Stimulated activated CD4-positive, alpha-beta T cell treated with anti-CD3 and anti-CD28 coated beads, Interleukin-12 subunit alpha, Interleukin-12 subunit beta, amount 100 ng/mL, for 24 hours (primary cell): Measurements from ENCODE around the gene ATF5.
"Not testable (repeated sequence)": the region's sequence is repeated elsewhere in the genome, so short reads cannot be mapped to it uniquely, and the experiment has no call there.

Experiments
- DNase-seq, 2 experiments: peaks; one replicate each; pipeline ENCODE4 v3.0.0-alpha.2; 2020; ENCODE audit warnings: low read depth in 2 of 2

The ATF5 gene

DNA sequence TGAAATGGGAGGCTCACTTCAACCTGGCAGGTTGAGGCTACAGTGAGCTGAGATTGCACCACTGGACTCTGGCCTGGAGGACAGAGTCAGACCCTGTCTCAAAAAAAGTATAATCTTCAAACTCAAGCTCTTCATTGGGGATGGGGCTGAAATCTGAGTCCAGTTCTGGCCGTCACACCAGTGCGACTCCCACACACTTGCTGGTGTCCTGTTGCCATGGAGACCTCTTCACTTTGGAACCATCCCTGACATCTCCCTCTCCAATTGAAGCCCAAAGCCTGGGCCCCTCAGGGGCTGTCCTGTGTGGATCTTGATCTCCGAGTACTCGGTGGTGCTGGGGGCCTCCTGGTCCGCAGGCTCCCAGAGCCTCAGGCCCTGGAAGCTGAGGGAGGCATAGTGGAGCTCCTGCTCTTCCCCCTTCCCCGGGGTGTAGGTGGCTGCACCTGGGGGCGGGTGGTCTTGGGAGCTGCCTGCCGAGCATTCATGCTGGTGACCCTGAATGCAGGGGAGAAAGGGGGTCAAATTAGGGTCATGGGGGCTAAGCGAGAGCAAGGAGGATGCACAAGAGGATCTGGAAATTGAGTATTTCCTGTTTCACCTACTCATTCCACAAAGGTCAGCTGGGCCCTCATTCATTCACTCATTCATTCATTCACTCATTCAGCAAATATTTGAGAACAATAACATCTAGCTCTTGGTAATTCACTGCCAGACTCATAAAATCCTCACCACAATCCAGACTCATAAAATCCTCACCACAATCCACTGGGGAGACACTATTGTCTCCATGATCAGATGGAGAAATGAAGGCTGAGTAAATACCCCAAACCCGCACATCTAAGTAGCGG is 21.0 kb downstream of the ATF5 start:
- no peak for DNase-seq

DNA sequence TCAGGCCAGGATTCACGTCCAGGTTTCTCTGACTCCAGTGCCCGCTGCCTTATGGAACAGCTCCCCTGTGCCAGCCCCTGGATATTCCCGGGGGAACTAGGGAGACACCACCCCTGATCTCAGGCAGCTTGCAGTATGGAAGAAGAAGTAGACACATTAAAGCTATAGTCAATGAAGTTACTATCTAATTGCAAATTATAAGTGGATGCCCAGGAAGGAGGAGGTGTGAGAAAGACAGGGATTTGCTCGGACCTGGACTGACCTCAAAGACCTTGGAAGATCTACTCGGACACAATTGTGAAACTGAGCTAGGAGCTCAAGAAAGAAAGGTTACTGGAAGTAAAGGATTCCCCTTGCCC is 21.6 kb downstream of the ATF5 start:
- no peak for DNase-seq

GRCh38 chr19:49950956-49951526 is 22.0 kb downstream of the ATF5 start:
- no peak for DNase-seq

- DNase-seq, result no peak
Observed at GRCh38 chr19:49951806-49952478, 22.9 kb downstream of the ATF5 start.

GRCh38 chr19:49952479-49952836 is 23.5 kb downstream of the ATF5 start:
- DNase-seq, result no peak

DNA sequence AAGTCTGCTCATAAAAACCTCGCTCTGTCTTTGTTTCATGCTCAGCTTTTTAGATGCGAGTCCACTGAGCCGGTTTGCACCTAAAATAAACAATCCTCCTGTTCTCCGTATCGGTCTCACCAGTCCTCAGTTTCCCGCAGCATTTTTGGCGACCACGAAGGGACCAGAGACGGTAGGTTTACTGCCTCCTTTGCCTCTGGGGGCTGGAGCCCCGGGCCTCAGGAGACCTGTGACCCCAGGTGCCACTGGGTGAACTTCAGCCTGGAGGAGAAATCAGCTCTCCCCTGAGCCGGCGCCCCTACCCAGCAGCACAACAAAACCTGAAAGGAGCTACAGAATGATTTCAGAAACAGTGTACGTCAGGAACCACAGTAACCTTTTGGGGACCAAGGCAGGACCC is 23.9 kb downstream of the ATF5 start:
- no peak for DNase-seq

DNA sequence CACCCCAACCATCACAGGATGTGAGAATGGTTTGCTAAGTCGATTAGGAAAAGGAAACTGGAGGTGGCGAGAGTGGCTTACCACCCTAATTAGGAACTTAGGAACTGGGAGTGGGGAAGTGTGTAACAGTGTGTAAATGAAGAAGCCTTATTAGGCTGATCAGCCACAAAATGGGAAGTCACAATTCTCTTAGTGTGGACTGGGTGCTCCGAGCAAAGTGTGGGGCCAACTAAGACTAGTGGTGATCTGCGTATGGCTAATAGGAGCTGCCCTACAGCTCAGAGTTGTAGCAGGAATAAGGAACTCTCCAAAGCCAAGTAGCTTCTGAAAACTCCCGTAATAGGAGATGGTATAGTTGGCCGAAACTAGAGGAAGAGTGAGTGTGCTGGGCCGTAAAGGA is 24.4 kb downstream of the ATF5 start:
- DNase-seq, result no peak

- no peak for DNase-seq
Observed at GRCh38 chr19:49954092-49954829, 25.3 kb downstream of the ATF5 start.

DNA sequence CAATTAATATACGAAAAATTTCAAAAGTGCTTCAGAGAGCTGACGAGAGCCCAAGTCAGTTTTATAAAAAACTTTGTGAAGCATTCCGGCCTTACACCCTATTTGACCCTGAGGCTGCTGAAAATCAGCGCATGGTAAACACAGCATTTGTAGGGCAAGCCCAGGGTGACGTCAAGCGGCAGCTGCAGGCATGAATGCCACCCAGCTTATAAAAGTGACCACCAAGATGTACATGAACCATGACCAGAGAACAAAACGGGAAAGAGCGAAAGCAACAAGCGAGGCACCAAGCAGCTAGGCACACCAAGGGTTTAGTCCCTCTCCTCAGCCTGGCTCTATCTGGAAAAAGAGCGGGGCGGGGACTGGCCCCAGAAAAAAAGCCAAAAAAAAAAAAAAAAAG is 25.9 kb downstream of the ATF5 start:
- DNase-seq, result no peak

- DNase-seq, result no peak
Observed at GRCh38 chr19:49956115-49956495, 27.1 kb downstream of the ATF5 start.

DNA sequence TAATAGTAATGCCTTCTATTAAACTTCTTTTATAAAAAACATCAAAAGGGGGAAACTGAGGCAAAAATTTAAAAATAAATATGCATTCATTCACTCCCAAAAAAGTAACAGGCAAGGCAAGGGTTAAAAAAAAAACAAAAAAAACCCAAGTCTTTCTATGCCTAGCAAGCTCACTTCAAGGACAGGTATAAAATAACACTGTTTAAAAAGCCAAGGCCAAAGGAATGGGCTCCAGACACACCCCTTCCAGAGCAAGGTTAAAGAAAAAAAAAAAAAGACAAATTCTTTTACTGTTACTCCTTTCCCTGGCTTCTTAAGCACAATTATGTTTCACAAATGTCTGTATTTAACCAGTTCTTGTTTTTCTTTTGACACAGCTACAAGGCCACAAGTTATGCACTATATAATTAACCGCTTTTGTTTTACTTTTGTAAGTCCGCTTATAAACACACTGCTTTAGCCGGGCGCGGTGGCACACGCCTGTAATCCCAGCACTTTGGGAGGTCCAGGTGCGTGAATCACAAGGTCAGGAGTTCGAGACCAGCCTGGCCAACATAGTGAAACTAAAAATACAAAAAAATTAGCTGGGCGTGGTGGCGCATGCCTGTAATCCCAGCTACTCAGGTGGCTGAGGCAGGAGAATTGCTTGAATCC is 28.4 kb downstream of the ATF5 start:
- no peak for DNase-seq

DNA sequence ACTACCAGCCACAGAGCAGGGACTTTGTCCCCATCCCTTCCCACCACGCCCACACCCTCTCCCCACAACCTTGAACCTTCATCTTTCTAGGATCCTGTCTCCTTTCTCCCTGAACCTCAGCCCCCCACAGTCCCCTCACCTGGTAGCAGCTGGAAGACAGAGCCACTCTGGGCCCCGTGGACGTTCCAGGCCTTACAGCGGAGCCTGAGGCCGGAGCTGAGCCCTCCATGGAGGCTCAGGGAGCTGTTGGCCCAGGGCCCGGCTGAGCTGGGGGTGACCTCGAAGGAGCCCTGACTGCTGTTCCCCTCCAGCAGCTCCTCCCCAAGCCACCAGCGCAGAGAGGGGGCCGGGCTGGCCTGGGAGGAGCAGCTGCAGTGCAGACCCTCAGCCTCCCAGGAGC is 29.1 kb downstream of the ATF5 start:
- DNase-seq, result not testable (repeated sequence)

DNA sequence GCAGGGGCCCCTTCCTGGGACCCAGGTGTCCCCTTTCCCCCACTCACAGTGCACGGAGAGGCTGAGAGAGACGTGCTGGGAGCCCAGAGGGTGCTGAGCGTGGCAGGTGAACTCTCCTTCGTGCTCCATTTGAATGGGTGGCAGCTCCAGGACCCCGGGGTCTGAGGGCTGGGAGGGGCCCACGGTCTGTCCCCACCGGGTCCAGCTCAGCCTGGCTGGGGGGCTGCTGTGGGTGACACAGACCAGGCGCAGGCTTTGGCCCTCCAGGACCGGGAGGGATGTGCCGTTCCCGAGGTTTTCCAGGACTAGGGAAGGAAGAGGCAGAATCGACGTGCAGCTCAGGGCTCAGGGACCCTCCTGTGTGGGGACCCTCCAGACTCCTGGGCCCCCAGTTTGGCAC is 29.6 kb downstream of the ATF5 start:
- DNase-seq, result not testable (repeated sequence)

- DNase-seq, result not testable (repeated sequence)
Observed at GRCh38 chr19:49959892-49960291, 30.9 kb downstream of the ATF5 start.

- DNase-seq, result not testable (repeated sequence)
Observed at GRCh38 chr19:49960980-49961379, 32.0 kb downstream of the ATF5 start, which contains the start of gene SIGLEC11. TSS of gene SIGLEC11 (minus strand) at chr19:49961172. CDS start at chr19:49961081, 91 bp downstream.

DNA sequence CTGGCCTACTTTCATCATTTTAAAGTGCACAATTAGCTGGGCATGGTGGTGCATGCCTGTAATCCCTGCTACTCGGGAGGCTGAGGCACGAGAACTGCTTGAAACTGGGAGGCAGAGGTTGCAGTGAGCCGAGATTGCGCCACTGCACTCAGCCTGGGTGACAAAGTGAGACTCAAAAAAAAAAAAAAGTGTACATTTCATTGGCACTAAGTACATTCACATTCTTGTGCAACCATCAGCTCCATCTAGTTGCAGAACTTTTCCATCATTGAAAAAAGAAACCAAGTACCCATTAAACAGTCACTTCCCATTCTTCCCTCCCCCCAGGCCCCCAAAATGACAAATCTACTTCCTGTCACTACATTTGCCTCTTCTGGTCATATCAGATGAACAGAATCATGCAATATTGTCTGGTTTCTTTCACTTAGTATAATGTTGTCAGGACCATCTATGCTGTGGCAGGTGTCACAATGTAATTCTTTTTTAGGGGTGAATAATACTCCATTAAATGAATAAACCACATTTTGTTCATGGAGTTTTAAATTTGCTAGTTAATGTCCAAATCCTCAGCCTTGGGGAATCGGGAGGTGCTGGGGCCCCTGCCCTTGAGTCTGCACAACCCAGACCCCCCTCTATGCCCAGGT is 39.4 kb downstream of the ATF5 start:
- DNase-seq, result no peak

DNA sequence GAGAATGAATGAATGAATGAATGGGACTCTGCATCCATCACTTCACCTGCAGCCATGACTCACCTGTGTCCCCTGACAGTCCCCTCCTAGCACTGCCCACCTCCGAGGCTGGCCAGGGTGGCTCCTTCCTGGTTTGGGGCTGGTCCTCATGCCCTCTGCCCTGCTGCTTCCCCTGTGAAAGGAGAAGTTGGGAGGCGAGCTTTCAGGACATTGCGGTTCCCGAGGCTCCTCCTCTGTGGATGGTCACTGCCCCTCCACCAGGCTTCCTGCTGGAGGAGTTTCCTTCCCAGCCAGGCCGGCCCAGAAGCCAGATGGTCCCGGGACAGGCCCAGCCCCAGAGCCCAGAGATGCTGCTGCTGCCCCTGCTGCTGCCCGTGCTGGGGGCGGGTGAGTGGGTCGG is 40.4 kb downstream of the ATF5 start:
- not testable (repeated sequence) for DNase-seq

- no peak for DNase-seq
Observed at GRCh38 chr19:49971991-49972411, 43.0 kb downstream of the ATF5 start.

DNA sequence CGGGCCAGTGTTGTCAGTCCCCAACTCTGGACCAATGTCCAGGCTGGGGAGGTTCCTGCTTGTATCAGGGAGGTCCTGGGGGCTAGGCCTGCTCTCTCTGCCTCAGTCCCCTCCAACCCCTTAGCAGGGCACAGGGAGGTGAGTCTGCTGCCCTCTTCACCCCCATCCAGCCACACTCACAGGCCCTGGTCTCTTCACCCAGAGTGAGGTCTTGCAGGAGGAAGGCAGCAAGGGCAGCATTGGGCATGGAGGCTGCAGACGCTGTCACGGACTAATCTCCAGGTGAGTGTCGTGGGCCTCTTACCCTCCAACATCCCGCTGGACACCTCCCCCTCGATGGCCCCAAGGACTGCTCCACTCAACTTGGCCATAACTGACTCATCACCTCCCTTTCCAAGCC is 43.8 kb downstream of the ATF5 start:
- DNase-seq, result no peak

DNA sequence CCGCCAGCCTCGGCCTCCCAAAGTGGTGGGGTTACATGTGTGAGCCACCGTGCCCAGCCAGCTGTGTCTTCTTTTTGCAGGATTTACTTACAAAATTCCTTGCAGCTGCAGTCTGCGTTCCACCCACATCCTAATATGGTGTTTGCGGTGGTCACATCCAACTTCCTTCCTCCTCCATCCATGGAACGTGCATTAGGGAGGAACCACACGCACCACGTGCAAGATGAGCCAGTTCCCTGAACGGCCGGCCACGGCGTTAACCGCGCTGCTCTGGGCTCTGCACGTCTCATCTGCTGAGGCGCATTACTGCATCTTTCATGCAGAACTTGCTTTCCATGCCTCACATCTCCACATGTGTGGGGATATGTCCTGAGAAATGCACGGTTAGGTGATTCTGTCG is 45.0 kb downstream of the ATF5 start:
- no peak for DNase-seq

DNA sequence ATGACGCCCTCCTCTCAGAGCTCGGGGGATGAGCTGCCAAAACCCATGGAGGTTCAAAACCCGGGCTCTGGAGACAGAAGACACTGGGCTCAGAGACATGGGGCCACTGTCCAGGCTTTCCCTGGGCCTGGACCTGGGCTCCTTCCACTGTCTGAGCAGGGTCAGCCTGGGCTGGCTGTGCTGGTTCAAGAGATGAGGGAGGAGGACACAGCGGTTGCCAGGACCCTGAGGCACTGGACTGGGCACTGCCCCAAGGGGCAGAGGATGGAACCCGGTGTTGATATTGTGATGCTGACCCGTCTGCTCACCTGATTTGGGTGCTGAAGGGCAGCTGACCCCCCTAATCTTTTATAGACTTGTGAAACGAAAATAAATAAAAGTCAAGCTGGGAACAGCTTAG is 46.0 kb downstream of the ATF5 start:
- DNase-seq, result no peak
